Endometrial microvascular endothelial cells (primary cell): ENCODE results near the gene ZC3H7B. TPM values are rescaled to one million over a fixed set of nuclear protein-coding genes. Genes with fewer than 3 reads are reported as not detected.
"Not testable (repeated sequence)": the region's sequence is repeated elsewhere in the genome, so short reads cannot be mapped to it uniquely, and the experiment has no call there.

Source experiments
- in situ Hi-C: cut with HindIII; loops from 2 replicates; pipeline ENCODE4 v1.10.0; 2017; ENCODE audit warnings: low sequenced_read_pairs, low pct_unique_long_range_greater_than_20kb; ENCODE audit errors: inconsistent ontology term
- total RNA-seq: library from RNA; depleted of rRNA; stranded (reverse); fragments of >200 nt; gene quantifications from one replicate; pipeline ENCODE4 v1.2.3, GENCODE V29; 2015; ENCODE audit errors: inconsistent ontology term

The ZC3H7B gene
- total RNA-seq, 1 donor from 2014 or later: 117 TPM

DNA sequence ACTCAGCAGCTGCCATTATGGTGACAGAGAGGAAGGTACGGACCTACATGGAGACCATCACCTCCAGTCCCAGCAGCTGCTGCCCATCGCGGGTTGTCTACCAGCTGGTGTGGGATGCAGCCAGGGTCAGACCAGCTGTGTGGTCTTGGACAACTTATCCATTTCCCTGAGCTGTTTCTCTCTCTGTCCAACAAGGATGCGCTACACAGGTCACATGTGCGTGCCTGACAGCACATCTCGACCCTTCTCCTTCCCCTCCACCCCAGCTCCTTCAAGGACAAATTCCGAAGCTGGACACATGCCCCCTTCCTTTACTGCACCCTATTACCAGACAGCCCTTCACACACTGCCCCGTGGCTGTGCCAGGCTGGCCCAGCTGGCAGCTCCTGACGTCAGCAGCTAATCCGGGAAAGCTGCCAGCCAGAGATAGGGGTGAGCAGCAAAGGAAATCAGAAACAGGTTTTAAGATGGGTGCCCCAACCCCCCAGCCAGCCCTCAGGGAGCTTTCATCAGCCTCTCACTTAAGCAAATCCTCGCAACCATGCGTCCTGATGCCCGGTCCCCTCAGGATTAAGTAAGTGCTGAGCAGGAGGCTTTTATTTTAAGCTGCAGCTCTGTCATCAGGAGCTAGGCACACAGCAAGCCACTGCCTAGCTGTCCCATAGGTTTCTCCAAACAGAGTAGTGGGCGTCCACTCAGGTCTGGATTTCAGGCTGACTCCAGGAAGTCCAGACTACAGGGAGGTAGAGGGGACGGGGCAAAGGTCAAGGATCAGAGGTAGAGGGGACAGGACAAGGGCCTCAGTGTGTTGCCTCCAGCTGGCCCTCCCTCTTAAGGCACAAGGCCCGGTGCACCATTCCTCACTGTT lies 100.7 kb downstream of the ZC3H7B start:
- in situ Hi-C loops: no loop called here

DNA sequence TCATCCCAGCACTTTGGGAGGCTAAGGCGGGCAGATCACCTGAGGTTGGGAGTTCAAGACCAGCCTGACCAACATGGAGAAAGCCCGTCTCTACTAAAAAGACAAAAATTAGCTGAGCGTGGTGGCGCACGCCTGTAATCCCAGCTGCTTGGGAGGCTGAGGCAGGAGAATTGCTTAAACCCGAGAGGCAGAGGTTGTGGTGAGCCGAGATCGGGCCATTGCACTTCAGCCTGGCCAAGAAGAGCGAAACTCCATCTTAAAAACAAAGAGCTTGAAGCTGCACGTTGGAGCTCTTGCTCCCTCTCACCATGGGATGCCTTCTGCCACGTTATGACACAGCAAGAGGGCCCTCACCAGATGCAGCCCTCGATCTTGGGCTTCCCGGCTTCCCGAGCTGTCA lies 101.5 kb downstream of the ZC3H7B start:
- in situ Hi-C loops: not testable (repeated sequence)

DNA sequence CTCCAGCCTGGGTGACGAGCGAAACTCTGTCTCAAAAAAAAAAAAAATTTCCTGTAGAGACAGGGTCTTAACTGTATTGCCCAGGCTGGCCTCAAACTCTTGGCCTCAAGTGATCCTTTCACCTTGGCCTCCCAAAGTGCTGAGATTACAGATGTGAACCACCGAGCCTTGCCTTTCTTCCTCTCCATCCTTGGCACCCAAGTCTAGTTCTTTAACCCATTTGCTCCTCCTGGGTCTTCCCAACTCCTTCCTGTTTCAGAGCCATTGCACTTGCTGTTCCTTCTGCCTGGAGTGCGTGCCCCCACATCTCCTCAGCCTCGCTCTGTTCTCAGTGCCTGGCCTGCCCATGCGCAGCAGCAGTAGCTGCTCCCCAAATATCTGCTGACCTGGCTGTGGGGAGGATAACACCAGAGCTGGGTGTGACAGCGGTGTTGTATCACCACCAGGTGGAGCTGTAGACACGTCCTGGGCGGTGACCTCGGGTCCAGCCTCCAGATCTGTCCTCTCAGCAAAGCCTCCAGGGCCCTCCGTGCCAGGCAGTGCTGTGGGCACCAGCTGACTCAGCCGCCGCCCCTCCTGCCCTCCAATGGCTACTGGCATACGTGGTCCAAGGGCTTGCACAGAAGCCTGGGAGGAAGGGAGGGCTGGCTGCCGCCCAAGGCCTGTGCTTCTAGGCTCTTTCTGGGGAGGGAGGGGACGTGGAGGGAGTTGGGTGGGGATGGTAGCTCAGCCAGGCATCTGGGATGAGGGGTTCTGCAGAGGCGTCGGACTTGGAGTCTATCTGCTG lies 102.4 kb downstream of the ZC3H7B start:
- in situ Hi-C loops: no loop called here

DNA sequence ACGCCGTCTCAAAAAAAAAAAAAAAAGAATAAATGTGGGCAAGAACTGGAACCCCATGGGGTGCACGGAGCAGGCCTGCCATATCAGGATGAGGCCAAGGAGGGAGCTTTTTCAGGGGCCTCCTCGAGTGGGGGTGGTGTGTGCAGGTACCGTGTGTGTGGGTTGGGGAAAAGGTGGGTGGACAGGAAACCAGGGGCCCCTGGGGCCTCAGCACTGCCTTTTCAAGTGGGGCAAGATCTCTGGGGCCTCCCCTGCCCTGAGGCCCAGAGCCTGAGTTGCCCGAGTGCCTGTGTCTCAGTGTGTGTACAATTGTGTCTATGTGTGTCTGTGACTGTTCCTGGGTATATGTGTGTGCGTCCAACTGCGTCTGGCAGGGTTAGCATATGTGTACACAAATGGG lies 104.3 kb downstream of the ZC3H7B start:
- in situ Hi-C loops: no loop called here

DNA sequence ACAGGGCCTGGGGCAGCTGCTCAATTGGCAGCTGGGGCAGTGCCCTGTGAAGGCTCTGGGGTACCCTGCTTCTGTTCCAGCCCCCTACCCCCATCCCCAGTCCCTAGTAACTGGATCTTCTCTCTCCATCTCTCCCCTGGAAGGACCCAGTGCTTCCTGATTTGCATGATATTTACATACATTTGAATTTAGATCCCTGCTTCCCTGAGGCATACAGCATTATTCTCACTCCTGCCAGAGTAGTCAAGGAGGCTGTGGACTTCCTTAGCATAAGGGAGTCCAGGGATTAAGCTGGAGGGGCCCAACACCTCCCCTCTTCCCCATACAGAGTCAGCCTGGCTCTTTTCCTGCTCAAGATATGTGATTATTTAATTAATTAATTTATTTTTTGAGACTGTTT lies 105.1 kb downstream of the ZC3H7B start:
- in situ Hi-C loops: no loop called here

DNA sequence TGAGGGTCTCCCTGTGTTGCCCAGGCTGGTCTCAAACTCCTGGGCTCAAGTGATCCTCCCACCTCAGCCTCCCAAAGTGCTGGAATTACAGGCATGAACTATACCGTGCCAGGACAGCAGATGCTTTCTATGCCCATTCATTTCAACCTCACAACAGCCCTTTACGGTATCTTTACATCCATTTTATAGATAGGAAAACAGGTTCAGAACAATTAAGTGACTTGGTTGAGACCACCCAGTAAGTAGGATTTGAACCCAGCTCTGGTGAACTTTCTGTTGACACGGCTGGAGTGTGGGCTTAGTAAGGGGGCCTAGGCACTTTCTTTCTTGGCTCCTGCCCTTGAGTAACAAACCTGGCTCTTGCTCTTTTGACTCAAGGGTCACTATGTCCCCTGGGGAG lies 106.1 kb downstream of the ZC3H7B start:
- in situ Hi-C loops: no loop called here

DNA sequence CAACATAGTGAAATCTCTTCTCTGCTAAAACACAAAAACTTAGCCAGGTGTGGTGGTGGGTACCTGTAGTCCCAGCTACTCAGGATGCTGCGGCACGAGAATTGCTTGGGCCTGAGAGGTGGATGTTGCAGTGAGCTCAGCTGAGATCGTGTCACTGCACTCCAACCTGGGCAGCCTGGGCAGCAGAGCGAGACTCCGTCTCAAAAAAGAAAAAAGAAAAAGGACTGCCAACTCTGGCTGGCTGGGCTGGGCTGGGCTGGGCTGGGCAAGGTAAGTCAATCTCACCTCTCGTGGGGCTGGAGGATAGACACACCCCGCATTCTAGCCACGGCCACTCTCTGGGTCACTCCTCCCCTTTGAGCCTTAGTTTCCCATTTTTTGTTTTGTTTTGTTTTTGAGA lies 107.3 kb downstream of the ZC3H7B start:
- in situ Hi-C loops: no loop called here

Other genes starting within 250 kb of the ZC3H7B start
- gene EP300, start 208.9 kb upstream of the ZC3H7B start, total RNA-seq: 55.7 TPM
- 46.8 TPM for gene L3MBTL2, start 96.2 kb upstream of the ZC3H7B start, total RNA-seq
- 0.19 TPM for gene CHADL, start 60.6 kb upstream of the ZC3H7B start, total RNA-seq
- 226 TPM for gene RANGAP1, start 15.3 kb upstream of the ZC3H7B start, total RNA-seq
- gene TEF, start 80.4 kb downstream of the ZC3H7B start, total RNA-seq: 2.6 TPM
- gene TOB2, start 145.3 kb downstream of the ZC3H7B start, total RNA-seq: 32.9 TPM
- gene PHF5A, start 167.2 kb downstream of the ZC3H7B start, total RNA-seq: 85.0 TPM
- gene ACO2, start 167.6 kb downstream of the ZC3H7B start, total RNA-seq: 82.8 TPM
- 15.7 TPM for gene POLR3H, start 242.9 kb downstream of the ZC3H7B start, total RNA-seq